Stimulated activated CD4-positive, alpha-beta T cell treated with anti-CD3 and anti-CD28 coated beads, Interleukin-4, amount 100 ng/mL, for 24 hours (primary cell): ENCODE results near the gene ARMC2.
"Not testable (repeated sequence)": the region's sequence is repeated elsewhere in the genome, so short reads cannot be mapped to it uniquely, and the experiment has no call there.

Source experiments
- DNase-seq: peaks from one replicate; pipeline ENCODE4 v3.0.0-alpha.2; 2020

Gene ARMC2

DNA sequence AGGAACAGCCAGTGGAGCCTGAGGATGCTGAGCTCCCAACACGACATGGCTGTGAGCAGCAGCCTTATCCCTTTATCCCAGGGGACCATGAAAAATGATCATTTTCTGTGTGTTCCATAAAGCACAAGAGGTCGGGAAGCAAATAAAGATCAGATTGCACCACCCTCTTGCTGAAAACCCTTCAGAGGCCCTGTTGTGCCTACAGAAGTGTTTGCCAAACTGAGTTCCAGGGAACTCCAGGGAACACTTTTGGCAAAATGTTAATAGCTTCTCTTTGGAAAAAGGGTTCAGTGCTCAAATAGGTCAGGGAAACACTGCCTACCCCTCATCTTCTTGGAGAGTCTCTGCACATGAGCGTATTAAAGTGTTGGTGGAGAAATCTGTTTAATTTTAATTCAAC lies 24.4 kb downstream of the ARMC2 start:
- DNase-seq: no peak

DNA sequence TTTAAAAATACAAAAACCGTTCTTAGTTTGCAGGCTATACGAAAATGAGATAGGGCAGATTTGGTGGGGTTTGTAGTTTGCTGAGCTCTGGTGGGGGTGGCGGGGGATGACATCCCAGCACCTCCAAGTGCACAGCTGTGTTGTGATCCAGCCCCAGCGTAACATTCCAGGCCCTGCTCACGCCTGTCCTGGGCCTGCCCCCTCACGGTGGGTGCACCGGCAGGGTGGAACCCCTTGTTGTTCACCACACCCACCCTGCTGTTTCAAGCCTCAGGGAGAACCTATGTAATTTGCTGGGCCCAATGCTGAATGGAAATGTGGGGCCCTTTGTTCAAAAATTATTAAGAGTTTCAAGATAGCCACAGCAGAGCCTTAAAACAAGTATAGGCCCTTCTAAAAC lies 25.0 kb downstream of the ARMC2 start:
- no peak for DNase-seq

- no peak for DNase-seq
These were observed 25.7 kb downstream of the ARMC2 start for GRCh38 chr6:108873971-108874370.

- peak; percentile 73 for DNase-seq
These were observed 26.4 kb downstream of the ARMC2 start for GRCh38 chr6:108874470-108875160.

- DNase-seq: no peak
These were observed 26.9 kb downstream of the ARMC2 start for GRCh38 chr6:108875161-108875555.

DNA sequence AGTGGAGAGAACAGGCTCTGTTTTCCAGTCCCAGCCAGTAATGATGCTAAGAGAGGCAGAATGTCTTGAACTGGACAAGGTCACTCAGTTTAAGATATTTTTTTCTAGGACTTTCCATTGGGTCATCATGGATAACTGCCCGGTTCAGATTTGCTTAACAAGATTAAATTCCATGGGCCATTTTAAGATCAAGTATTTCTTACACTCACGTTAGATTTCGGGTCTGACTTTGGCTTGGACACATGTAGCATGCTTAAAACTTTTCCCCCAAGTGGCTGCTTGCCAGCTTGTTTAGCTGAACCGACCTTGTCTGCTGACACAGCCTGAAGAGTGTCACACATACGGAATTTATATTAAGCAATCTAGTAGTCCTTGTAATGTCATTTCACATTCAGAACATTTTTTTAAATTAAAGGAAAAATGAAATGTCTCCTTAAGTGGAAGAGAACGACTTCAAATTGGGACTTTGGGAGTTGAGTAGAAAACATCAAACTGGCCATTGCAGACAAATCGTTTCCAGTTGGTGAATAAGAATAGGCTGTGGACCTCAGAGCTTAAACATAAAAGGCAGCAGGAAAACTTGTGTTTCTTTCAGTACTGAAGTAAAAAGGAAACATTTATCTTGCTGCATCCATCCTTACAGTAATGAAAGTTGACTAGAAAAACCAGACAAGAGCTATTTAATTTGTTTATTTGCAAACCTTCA lies 29.0 kb downstream of the ARMC2 start:
- no peak for DNase-seq

GRCh38 chr6:108878942-108879341 lies 30.7 kb downstream of the ARMC2 start:
- DNase-seq: no peak

DNA sequence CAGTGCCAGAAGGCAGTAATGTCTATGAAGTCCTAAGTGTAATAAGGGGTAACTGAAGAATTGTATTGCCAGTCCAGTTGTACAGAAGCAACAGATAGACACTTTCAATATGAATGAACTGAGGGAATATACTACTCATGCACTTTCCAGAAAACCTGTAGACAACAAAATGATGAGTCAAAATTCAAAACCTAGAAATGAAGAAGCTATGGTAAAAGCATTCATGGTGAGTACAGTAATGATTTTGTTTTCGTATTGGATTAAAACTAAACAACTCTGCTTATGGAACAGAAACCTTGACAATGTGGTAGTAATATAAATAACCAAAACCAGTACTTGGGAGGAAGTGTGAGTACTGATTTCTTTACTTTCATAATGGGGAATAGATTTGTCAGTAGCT lies 35.0 kb downstream of the ARMC2 start:
- DNase-seq: no peak

DNA sequence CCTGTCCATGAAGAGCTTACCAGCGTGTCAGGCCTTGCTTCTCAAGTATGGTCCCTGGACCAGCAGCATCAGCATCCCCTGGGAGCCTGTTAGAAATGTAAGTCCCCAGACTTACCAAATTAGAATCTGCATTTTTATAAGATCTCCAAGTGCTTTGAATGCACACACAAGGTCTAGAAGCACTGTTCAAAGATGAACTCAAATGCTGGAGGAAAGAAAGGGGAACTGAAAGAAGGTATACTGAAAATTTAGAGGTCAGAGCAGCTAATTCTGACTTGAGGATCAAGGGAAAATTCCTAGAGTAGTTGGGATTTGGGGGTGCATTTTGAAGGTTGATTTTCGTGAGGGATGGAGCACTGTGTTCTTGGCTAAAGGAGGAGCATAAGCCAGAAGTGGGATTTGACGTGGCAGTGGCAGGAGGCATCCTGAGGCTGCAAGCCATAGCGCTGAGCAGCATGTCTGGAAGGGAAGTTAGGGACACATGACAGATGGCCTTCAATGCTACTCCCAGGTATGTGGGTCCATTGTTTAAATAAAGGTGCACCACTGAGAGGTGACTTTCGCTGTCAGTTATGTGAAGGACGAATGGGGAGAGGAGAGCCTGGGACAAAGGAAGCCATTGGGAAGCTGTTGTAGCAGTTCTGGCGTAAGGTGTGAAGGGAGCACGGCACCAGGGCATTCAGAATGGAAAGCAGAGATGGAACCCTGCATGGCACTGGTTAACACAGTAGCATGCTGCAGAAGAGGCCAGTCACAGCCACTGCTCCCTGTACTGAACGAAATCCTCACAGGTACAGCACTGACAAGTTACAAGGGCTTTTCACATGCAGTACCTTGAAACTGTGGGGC lies 36.2 kb downstream of the ARMC2 start:
- DNase-seq: no peak

GRCh38 chr6:108888052-108888451 lies 39.8 kb downstream of the ARMC2 start:
- no peak for DNase-seq

GRCh38 chr6:108888745-108889144 lies 40.5 kb downstream of the ARMC2 start:
- no peak for DNase-seq

- not testable (repeated sequence) for DNase-seq
These were observed 42.7 kb downstream of the ARMC2 start for GRCh38 chr6:108890898-108891297.

DNA sequence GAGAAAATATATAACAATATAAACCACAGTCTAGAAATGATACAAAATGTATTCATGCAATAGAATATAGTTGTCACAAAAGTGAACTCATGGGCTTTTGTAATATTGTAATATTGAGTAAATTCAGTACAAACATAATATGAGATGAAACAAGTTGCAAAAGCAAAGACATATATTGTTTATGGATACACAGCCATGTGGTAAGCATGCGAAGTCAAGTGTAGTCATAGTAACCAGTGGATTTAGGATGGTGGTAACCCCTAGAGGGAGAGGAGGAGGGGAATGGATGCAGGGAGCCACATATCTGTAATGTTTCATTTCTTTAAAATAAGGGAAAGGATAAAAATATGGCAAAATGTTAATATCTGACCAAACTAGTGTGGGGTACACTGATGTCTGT lies 47.3 kb downstream of the ARMC2 start:
- DNase-seq: no peak

DNA sequence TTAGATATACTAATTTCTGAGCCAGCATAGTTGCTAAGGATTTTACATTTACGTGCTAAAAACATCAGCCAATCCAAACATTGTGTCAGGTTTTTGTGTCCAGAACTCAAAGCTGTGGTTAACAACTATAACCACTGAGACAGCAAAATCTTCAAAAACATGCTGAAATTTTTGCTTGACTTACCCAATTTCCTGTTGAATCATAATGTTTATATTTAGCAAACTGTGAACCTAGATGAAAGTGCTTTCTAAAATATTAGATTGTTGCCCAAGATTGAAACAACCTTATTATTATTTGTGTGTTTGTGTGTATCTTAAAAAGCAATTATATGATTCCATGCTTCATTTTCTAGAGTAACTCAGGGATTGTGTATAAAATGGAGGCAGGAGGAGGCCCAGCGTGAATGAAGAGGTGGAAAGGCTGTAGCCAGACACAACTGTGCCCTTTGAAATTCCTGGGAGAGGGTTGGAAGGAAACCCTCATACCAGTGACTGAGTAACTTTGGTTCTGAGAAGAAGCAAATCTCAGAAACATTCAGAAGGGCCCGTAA lies 48.0 kb downstream of the ARMC2 start:
- DNase-seq: no peak

DNA sequence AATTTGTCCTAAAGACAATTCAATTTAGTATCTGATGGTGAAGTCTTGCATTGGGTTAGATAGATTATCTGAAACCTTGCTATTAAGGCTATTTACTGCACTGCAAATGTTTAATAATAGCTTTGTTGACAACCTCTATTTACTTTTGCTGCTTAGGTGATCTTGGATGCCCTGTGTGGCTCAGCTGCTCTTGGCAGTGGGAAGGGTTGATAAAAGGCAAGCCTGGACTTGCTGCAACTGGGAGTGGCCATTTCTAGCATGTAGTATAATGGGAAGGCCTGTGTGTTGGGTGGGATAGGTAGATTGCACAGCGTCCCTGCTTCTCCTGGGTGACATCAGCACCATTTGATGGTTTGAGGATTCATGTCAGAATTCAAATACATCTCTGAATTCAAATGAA lies 49.1 kb downstream of the ARMC2 start:
- no peak for DNase-seq

DNA sequence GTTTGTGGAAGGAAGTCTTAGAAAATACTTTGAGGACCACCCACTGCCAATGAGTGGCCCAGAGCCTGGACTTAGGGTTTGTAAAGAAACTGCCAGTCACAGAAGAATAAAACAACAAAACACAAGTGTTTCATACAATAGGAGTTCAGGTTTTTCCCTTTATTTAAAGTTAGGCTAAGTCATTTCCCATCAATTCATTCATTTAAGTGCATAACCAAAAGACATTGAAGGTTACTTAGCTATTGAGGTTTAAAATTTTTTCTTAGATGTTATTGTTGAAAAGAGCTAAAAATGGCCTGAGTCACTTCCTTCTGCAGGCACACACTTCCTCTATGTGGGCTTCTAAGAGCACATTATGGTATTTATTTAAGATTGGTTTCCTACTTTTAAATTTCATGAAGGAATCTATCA lies 54.2 kb downstream of the ARMC2 start:
- DNase-seq: no peak

GRCh38 chr6:108903796-108904195 lies 55.6 kb downstream of the ARMC2 start:
- no peak for DNase-seq

DNA sequence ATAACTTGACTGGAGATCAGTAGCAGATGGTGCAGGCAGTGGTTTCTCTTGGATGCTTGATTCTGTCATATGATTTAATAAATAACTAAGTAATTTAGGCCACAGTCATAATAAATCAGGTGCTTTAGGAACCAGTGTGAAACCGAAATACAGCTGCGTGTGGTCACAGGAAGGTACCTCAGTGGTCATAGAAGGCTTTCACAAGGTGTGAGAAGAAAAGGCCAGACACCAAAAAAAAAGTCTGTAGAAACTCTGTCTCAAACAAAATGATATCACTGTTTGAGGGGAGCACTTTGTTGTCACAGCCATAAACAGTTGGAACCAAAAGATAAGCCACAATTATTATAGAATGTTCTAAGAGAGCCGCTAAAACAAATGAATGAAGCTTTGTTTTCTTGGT lies 56.5 kb downstream of the ARMC2 start:
- DNase-seq: no peak

DNA sequence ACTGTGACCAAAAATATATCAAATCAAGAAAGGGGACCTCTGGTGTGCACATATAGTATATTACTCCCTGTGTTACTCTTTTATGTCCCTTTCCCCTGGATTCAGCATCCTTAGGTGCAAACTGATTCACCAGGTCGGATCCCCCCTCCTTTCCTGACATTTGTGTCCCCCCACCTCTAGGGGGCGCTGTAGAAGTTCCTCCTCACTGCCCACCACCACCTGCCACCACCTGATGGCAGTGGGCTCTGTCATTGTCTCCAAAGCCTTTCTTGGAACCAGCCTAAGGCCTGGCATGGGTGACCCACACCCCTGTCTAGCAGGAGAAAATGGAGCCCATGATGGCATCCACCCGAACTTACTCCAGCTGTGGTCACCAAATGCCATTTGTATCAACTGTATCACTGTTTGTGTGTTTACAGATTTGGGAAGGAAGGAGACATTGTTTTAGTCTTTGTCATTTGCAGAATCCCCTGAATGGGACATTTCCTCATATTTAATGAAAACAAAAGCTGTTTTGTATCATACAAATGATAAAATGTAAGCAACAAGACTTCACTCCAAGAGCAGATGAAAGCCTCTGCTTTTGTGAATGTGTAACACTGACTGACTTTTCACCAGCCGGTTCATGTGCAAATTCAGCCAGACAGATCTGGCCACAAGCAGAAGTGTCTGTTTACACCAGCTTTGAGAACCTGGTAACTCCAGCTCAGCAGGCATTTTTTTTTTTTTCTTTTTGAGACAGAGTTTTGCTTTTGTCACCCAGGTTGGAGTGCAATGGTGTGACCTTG lies 66.2 kb downstream of the ARMC2 start:
- DNase-seq: peak; percentile 29

GRCh38 chr6:108915258-108915657 lies 67.0 kb downstream of the ARMC2 start:
- DNase-seq: no peak

DNA sequence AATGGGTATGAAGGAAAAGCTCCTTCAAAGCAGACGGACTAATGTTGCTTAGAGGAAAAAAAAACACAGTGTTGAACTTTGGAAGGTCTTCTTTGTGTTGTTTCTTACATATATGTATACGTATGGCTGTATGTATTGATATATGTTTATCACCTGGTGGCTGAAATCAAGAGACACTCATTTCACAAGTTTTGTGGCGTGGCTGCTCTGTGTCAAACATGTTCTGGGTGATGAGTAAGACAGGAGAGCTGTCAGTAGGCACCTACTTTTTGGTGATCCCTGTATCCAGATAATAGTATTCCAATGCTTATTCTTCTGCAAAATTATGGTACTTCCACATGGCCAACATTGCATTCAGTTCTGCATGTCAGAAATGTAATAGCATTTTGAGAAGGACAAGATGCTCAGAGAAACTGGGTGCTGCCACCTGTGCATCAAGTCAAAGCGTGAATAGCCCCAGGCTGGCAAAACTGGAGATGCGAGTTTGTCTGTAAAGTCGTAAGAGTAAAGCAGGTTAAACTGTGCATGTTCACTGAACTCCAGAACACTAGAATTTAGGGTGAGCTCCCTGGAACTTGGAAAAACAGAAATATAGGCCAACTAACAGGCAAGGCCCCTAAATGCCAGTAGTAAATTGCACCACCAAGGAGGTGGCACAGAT lies 67.9 kb downstream of the ARMC2 start:
- DNase-seq: no peak

DNA sequence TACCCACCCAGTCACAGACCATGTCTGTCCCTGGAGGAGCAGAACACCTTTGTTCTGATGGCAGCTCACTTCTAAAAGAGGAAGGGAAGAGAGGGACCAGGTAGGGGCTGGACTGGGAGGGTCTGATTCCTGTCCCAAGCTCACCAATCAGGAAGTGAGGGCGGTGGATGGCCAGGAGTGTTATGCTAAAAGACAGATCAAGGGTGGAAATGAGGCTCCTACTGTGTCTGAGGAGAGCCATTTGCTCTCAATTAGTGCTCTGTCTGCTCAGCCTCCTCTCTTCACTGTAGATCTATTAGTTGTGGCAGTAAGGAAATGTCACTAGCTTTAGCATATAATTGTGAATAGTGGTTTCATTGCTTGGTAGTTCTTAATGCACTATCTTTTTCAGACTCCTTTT lies 72.5 kb downstream of the ARMC2 start:
- DNase-seq: no peak
